GM21515 (cell line): ENCODE measurements around the gene CRIP3.
"Not testable (repeated sequence)": the region's sequence is repeated elsewhere in the genome, so short reads cannot be mapped to it uniquely, and the experiment has no call there.

ENCODE experiments used
- ATAC-seq: cut with Tn5 transposase; IDR thresholded peaks from one replicate; pipeline ENCODE4 v1.9.1; 2021; ENCODE audit not compliant: unreplicated experiment

CRIP3 gene

DNA sequence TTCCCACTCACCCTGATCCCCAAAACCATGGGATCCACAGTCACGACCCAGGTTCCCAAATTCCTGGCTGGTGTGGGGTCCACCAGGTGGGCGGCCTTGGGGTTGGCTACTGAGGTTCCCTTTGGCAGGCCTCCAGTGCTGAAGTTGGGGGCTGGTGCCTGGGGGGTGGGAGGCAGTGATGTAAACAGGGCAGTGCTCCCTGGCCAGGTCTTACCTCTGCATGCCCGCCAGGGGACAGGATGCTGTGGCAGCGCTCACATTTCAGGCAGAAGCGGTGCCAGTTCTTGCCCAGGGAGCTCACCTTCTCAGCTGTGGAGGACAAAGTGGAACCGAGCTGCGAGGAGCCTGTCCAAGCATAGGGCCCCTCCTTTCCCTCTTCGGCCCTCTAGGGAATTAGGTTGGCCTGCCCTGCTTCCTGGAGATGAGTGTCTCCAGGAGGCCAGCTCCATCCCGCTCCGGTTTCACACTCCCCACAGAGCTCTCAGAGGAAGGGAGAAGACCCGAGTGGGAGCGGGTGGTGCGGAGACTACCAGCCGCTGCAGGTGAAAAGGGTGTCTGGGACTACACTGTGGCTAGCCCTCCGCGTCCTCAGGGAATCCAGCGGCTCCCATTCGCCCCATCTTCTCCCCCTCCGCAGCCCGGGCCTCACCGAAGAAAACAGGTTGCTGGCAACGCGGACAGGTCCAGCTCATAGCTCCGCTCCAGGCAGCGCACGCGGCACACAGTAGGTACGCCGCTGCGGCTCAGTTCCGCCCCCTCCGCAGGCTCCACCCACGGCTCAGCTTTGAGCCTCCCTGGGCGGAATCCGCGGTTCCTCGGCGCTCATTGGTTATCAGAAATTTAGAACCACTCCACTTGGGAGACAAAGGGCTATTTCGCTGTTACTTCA lies at the start of gene CRIP3:
Gene CRIP3, minus strand, starts transcription at position 726 of the 889 bp plus-strand sequence. Its CDS starts 34 bp downstream, at position 692.
- peak; percentile 52 for ATAC-seq

- ATAC-seq, result no peak
These were observed 47.4 kb upstream of the CRIP3 start for GRCh38 chr6:43355862-43356590.

DNA sequence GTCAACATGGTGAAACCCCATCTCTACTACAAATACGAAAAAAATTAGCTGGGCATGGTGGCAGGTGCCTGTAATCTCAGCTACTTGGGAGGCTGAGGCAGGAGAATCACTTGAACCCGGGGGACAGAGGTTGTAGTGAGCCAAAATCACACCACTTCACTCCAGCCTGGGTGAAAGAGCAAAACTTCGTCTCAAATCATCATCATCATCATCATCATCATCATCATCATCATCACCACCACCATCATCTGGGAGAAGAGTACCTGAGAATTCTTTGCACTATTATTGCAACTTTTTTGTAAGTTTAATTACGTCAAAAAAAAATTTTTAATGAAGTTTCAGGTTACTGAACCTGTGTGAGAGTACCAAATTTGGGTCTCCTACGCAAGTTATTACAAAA lies 43.3 kb upstream of the CRIP3 start:
- ATAC-seq, result not testable (repeated sequence)

DNA sequence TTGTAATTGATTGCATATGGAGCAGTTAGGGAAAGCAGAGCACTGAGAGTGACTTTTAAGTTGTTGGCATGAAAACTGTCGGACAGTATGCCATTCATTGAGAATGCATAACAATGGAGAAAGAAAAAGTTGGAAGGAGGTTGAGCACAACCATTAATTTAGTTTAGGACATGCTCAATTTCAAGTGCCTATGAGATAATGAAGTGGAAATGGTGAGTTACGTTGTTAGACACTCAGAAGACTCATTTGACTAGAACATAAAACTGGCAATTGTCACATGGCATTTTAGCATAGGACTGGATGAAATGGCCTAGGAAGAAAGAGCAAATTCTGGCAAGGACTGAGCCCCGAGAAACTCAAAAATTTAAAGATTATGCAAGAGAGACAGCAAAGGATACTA lies 38.8 kb upstream of the CRIP3 start:
- ATAC-seq, result no peak

DNA sequence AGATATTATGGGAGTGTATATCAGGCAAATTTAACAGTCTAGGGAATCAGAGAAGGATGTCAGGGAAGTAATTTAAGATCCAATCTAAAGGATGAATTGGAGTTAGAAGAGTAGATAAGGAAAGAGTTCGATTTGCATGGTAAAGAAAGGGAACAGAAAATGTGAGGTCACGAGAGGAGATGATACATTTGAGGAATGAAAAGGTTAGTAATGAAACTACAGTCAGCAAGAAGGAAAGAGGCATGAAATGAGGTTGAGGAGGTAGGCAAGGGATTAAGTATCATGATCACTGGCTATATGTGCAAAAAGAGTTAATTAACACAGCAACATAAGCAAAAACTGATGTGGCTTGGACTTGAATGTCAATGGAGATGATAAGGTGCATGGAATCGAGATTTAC lies 38.4 kb upstream of the CRIP3 start:
- no peak for ATAC-seq

- ATAC-seq, result not testable (repeated sequence)
These were observed 37.6 kb upstream of the CRIP3 start for GRCh38 chr6:43346243-43346642.

DNA sequence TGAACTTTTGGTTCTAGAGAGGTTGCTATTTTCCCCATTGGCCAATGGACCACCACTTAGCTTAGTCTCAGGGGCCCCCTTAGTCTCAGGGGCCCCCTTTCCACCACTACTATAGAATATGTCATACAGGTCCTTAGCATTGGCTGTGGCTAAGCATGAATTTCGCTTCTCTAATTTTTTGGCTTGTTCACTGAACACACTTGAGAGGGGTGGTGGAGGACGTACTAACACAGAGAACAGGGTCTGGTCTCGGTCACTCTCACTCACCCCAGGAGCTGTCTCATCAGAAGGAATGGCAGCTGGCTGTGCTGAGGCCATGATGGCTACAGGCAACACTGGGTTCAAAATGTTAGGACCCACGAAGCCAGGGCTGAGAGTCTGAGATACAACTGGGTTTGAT lies 30.5 kb upstream of the CRIP3 start:
- peak; percentile 65 for ATAC-seq

GRCh38 chr6:43338243-43338642 lies 29.6 kb upstream of the CRIP3 start:
- peak; percentile 52 for ATAC-seq

GRCh38 chr6:43336382-43336781 lies 27.8 kb upstream of the CRIP3 start:
- ATAC-seq, result no peak

DNA sequence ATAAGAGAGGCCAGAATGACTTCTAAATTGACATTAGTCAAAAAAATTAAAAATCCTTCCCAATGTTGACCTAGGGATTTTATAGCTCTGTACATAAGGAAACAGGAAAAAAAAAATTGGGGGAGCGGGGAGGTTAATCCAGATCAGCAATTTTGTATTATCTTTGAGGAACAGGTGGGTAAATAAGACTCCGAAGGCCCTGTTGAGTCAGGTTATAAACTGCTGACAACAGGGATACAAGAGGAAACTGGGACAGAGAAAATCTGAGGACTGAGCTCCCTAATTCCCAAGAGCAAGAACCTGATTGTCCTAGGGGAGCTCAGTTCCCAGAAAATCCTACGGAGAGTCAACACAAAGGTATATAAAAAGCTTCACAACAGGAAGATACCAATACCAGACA lies 26.8 kb upstream of the CRIP3 start:
- no peak for ATAC-seq

GRCh38 chr6:43334466-43335095 lies 26.0 kb upstream of the CRIP3 start:
- no peak for ATAC-seq

GRCh38 chr6:43331891-43332290 lies 23.3 kb upstream of the CRIP3 start:
- no peak for ATAC-seq

DNA sequence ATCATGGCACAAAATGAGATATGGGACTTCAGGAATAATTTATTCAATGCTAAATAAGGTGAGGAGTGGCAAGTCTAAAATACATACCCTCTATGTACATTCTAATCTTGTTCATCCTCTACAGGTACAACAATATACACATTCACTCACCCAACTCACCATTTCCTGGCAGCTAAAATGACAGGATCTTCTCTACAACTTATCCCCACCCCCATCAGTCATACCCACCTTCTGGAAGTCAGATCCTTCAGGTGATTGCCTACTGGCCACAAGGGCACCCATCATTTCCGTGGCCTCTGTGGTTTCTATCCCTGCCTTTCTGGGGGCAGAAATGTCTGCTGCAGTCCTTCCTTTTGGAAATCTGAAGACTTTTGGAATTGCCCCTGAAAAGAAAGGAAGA lies 22.8 kb upstream of the CRIP3 start:
- no peak for ATAC-seq

DNA sequence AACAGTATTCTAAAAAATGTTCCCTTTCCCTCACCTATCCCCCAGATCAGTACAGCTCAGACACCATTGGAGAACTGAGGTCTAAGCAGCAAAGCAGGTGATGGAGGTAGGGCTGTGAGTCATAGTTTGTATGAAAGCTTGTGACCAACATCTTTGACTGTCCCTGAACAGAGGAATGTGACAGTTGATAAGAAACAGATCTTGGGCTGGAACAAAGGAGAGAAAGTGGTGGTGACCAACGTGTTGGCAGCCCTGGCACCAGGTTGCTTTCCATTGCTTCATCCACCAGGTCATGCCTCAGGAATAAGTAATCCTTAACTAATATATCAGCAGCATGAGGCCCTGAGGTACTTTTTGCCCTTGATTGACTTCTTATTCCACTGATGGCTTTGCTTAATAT lies 19.9 kb upstream of the CRIP3 start:
- ATAC-seq, result no peak

DNA sequence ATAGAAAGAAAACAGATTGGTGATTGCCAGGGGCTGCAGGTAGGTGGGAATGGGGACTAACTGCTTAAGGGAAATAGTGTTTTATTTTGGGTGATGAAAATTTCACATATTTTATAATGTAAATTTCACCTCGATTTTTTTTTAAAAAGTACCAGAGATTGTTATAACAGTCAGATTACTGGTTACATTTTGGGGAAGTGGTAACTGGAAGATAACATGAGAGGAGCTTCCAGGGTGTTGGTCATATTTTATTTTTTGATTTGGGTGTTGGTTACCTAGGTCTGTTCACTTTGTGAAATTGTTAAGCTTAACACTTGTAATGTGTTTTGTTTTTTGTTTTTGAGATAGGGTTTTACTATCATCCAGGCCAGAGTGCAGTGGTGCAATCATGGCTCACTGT lies 17.2 kb upstream of the CRIP3 start:
- no peak for ATAC-seq

DNA sequence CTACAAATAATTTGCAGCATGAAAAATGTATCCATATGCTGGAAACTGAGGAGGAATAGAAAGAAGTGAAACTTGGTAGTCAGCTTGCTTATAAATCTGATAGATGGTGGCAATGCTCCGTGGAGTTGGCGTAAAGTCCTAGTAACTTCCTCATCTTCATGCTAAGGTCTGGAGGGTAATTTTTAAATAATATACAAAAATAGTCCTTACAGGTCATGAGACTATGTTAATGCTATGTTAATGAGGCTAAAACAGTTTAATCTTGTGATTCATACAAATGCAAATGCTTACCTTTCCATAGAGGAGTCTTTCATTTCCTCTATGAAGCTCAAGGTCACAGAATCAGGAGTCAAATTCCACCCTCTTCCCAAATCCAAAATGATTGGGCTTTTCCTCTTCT lies 9.4 kb upstream of the CRIP3 start:
- no peak for ATAC-seq

GRCh38 chr6:43313813-43314212 lies 5.2 kb upstream of the CRIP3 start:
- ATAC-seq, result no peak

GRCh38 chr6:43311666-43312065 lies 3.0 kb upstream of the CRIP3 start:
- ATAC-seq, result no peak

GRCh38 chr6:43310624-43311023 lies 2.0 kb upstream of the CRIP3 start:
- ATAC-seq, result no peak

DNA sequence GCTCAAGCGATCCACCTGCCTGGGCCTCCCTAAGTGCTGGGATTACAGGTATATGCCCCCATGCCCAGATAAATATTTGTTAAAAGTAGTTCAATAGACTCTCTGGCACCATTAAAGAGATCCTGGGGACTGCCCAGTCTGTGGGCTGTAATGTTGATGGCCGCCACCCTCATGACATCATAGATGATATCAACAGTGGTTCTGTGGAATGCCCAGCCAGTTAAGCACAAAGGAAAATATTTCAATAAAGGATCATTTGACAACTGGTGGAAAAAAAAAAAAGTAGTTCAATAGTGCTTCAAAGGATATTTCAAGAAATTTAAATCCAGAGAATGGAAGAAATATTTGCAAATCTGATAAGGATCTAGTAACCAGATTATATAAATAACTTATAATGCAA lies 1.5 kb upstream of the CRIP3 start:
- no peak for ATAC-seq

DNA sequence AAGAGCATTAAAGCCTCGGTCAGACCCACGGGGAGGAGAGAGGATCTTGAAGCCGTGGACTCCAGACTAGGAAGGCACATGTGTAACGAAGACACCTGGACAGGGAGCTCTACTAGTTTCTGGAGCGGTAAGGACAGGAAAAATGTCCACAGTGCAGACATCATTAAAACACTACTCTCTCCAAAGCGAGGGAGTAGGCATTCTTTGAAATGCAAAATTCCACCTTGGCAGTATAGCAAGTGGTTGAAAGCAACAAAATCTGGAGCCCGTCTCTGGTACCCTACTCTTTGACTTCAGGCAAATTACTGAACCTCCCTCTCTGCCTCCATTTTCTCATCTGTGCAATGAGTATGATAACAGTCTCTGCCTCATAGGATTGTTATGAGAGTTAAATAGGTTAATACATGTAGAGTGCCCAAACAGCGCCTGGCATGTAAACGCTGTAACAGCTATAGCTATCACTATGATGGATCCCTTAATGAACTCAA lies 408 bp upstream of the CRIP3 start:
- ATAC-seq, result no peak
